T-helper 1 cell treated with Interleukin-12 subunit alpha and Interleukin-12 subunit beta and Interleukin-4 antibody, amounts not matched to agents 30 μg/mL and 1 μg/mL, for 36 hours (primary cell): ENCODE data around the gene MT1A.
A peak's percentile ranks its signal among the peaks of the same experiment; 100 is the strongest.
"Not testable (repeated sequence)": the region's sequence is repeated elsewhere in the genome, so short reads cannot be mapped to it uniquely, and the experiment has no call there.

Experiments used
- H3K27ac Mint-ChIP-seq: one replicate; pipeline ENCODE4 v1.8.0; 2021; ENCODE audit warnings: mild to moderate bottlenecking, mixed read lengths
- H3K27me3 Mint-ChIP-seq: one replicate; pipeline ENCODE4 v1.8.0; 2021; ENCODE audit warnings: low read depth, mixed read lengths
- H3K36me3 Mint-ChIP-seq: one replicate; pipeline ENCODE4 v1.8.0; 2021; ENCODE audit warnings: low read depth, mixed read lengths
- H3K4me1 Mint-ChIP-seq: one replicate; pipeline ENCODE4 v1.8.0; 2021; ENCODE audit warnings: low read depth, mixed read lengths
- H3K4me3 Mint-ChIP-seq: one replicate; pipeline ENCODE4 v1.8.0; 2021; ENCODE audit warnings: mild to moderate bottlenecking, moderate library complexity, mixed read lengths
- H3K9me3 Mint-ChIP-seq: one replicate; pipeline ENCODE4 v1.8.0; 2021; ENCODE audit warnings: mixed read lengths

MT1A gene

GRCh38 chr16:56647641-56648431 lies 9.4 kb downstream of the MT1A start:
- H3K27me3 Mint-ChIP-seq, result peaks cover 65% of the 10 kb centered on the region
- no peak overlapping the region for H3K4me3 Mint-ChIP-seq
- H3K27ac Mint-ChIP-seq, result no peak overlapping the region
- H3K4me1 Mint-ChIP-seq, result peaks cover 12% of the 10 kb centered on the region
- H3K36me3 Mint-ChIP-seq, result no peaks in the 10 kb centered on the region
- H3K9me3 Mint-ChIP-seq, result no peaks in the 10 kb centered on the region

GRCh38 chr16:56649271-56649670 lies 10.8 kb downstream of the MT1A start:
- peaks cover 63% of the 10 kb centered on the region for H3K27me3 Mint-ChIP-seq
- H3K36me3 Mint-ChIP-seq, result no peaks in the 10 kb centered on the region
- H3K27ac Mint-ChIP-seq, result no peak overlapping the region
- peaks cover under 1% of the 10 kb centered on the region for H3K4me1 Mint-ChIP-seq
- H3K4me3 Mint-ChIP-seq, result no peak overlapping the region
- H3K9me3 Mint-ChIP-seq, result no peaks in the 10 kb centered on the region

- no peak overlapping the region for H3K27ac Mint-ChIP-seq
- H3K9me3 Mint-ChIP-seq, result no peaks in the 10 kb centered on the region
- H3K36me3 Mint-ChIP-seq, result no peaks in the 10 kb centered on the region
- H3K27me3 Mint-ChIP-seq, result peaks cover 59% of the 10 kb centered on the region
- no peaks in the 10 kb centered on the region for H3K4me1 Mint-ChIP-seq
- H3K4me3 Mint-ChIP-seq, result no peak overlapping the region
These were observed 11.4 kb downstream of the MT1A start for GRCh38 chr16:56649820-56650219.

- Mint-ChIP-seq H3K4me1 (no peaks in the 10 kb centered on the region), H3K9me3 (no peaks in the 10 kb centered on the region), H3K4me3 (no peak within 1 kb of the TSS), H3K36me3 (no peaks in the 10 kb centered on the region), H3K27me3 (peaks cover 46% of the 10 kb centered on the region), H3K27ac (no peak within 1 kb of the TSS)
These were observed 13.1 kb downstream of the MT1A start, which contains the start of gene MT1B for GRCh38 chr16:56651586-56651985. Gene MT1B, plus strand, starts transcription at chr16:56651886. Its CDS starts 68 bp downstream, at chr16:56651954.

GRCh38 chr16:56652600-56652999 lies 14.1 kb downstream of the MT1A start:
- Mint-ChIP-seq H3K4me3 (no peak overlapping the region), H3K9me3 (no peaks in the 10 kb centered on the region), H3K27me3 (peaks cover 38% of the 10 kb centered on the region), H3K27ac (no peak overlapping the region), H3K4me1 (peaks cover 4% of the 10 kb centered on the region), H3K36me3 (peaks cover 1% of the 10 kb centered on the region)

GRCh38 chr16:56653218-56653617 lies 14.8 kb downstream of the MT1A start:
- Mint-ChIP-seq H3K4me1 (peaks cover 8% of the 10 kb centered on the region), H3K4me3 (no peak overlapping the region), H3K36me3 (peaks cover 1% of the 10 kb centered on the region), H3K9me3 (no peaks in the 10 kb centered on the region), H3K27ac (no peak overlapping the region), H3K27me3 (peaks cover 34% of the 10 kb centered on the region)

GRCh38 chr16:56657555-56658326 lies 19.3 kb downstream of the MT1A start, which contains the start of gene MT1F:
Gene MT1F, plus strand, starts transcription at chr16:56657959. Its CDS starts 100 bp downstream, at chr16:56658059.
- Mint-ChIP-seq H3K36me3 (peaks cover 6% of the 10 kb centered on the region), H3K4me1 (peaks cover 18% of the 10 kb centered on the region), H3K4me3 (peak within 1 kb of the TSS; percentile 95), H3K27ac (peak within 1 kb of the TSS; percentile 88), H3K9me3 (no peaks in the 10 kb centered on the region), H3K27me3 (peaks cover 28% of the 10 kb centered on the region)

- H3K27ac Mint-ChIP-seq, result peak overlapping the region; percentile 88
These were observed 19.9 kb downstream of the MT1A start for GRCh38 chr16:56658327-56658875.

GRCh38 chr16:56662357-56663354 lies 24.2 kb downstream of the MT1A start:
- Mint-ChIP-seq H3K9me3 (no peaks in the 10 kb centered on the region), H3K27me3 (peaks cover 48% of the 10 kb centered on the region), H3K36me3 (peaks cover 6% of the 10 kb centered on the region), H3K27ac (no peak overlapping the region), H3K4me3 (peak overlapping the region; percentile 81), H3K4me1 (peaks cover 27% of the 10 kb centered on the region)

More at GRCh38 chr16:56658327-56658875, 19.9 kb downstream of the MT1A start:
- peak overlapping the region; percentile 95 for H3K4me3 Mint-ChIP-seq
- H3K9me3 Mint-ChIP-seq, result no peaks in the 10 kb centered on the region
- H3K4me1 Mint-ChIP-seq, result peaks cover 22% of the 10 kb centered on the region
- H3K36me3 Mint-ChIP-seq, result peaks cover 7% of the 10 kb centered on the region
- H3K27me3 Mint-ChIP-seq, result peaks cover 26% of the 10 kb centered on the region

GRCh38 chr16:56664506-56664905 lies 26.0 kb downstream of the MT1A start:
- H3K9me3 Mint-ChIP-seq, result no peaks in the 10 kb centered on the region
- peaks cover 31% of the 10 kb centered on the region for H3K4me1 Mint-ChIP-seq
- peaks cover 65% of the 10 kb centered on the region for H3K27me3 Mint-ChIP-seq
- peaks cover 10% of the 10 kb centered on the region for H3K36me3 Mint-ChIP-seq
- no peak overlapping the region for H3K27ac Mint-ChIP-seq
- H3K4me3 Mint-ChIP-seq, result no peak overlapping the region

- H3K9me3 Mint-ChIP-seq, H3K4me3 Mint-ChIP-seq, H3K36me3 Mint-ChIP-seq, H3K27ac Mint-ChIP-seq: not testable (repeated sequence)
- H3K27me3 Mint-ChIP-seq, result peaks cover 70% of the 10 kb centered on the region
- peaks cover 34% of the 10 kb centered on the region for H3K4me1 Mint-ChIP-seq
These were observed 27.1 kb downstream of the MT1A start for GRCh38 chr16:56665286-56666261.

- H3K9me3 Mint-ChIP-seq, result no peaks in the 10 kb centered on the region
- H3K36me3 Mint-ChIP-seq, result peaks cover 6% of the 10 kb centered on the region
- peaks cover 79% of the 10 kb centered on the region for H3K27me3 Mint-ChIP-seq
- no peak within 1 kb of the TSS for H3K27ac Mint-ChIP-seq
- H3K4me1 Mint-ChIP-seq, result peaks cover 27% of the 10 kb centered on the region
- H3K4me3 Mint-ChIP-seq, result peak within 1 kb of the TSS; percentile 63
These were observed 29.4 kb downstream of the MT1A start, which contains the start of gene MT1G for GRCh38 chr16:56667581-56668571. Gene MT1G, minus strand, starts transcription at chr16:56668065. Its CDS starts 72 bp downstream, at chr16:56667993.
